Transverse colon (tissue), 4 donors: ENCODE results near the gene MYO1C. TPM values are rescaled to one million over a fixed set of nuclear protein-coding genes. Genes with fewer than 3 reads are reported as not detected.

ENCODE experiments used
- DNase-seq: peaks from one replicate; pipeline ENCODE4 v3.0.0-alpha.2; 2019
- H3K27ac ChIP-seq, 4 donors: fragments of 200-600 bp; sonication (generic); 2 replicates each; pipeline ENCODE4 v1.5.1; 2016 to 2018; ENCODE audit warnings: inconsistent platforms in 4 of 4
- H3K27me3 ChIP-seq: fragments of 200-600 bp; sonication (generic); 2 replicates; pipeline ENCODE4 v1.5.1; 2017; ENCODE audit warnings: inconsistent platforms
- H3K36me3 ChIP-seq, 4 donors: fragments of 200-600 bp; sonication (generic); 2 replicates each; pipeline ENCODE4 v1.5.1; 2017 to 2019; ENCODE audit warnings: inconsistent platforms in 4 of 4
- H3K4me1 ChIP-seq, 4 donors: fragments of 200-600 bp; sonication (generic); 2 replicates each; pipeline ENCODE4 v1.5.1; 2017 to 2020; ENCODE audit warnings: inconsistent platforms in 4 of 4
- H3K4me3 ChIP-seq, 4 donors: fragments of 200-600 bp; sonication (generic); 1 replicate in 1 of 4; 2 replicates in 3 of 4; pipeline versions ENCODE4 v1.5.1 to v1.6.1; 2017 to 2019; ENCODE audit warnings: inconsistent platforms in 4 of 4
- H3K9me3 ChIP-seq, 2 donors: fragments of 200-600 bp; sonication (generic); 2 replicates each; pipeline ENCODE4 v1.5.1; 2017 to 2019; ENCODE audit warnings: inconsistent platforms in 2 of 2
- CTCF ChIP-seq, 5 experiments: fragments of 200-600 bp in 3 of 5; fragments of 450-650 bp in 2 of 5; sonication (generic) in 3 of 5; IDR thresholded peaks; 1 replicate in 2 of 5; 2 replicates in 3 of 5; pipeline ENCODE4 v1.5.1; 2016 to 2017; ENCODE audit warnings: antibody characterized with exemption in 5 of 5, inconsistent platforms in 3 of 5, mild to moderate bottlenecking in 2 of 5, moderate library complexity in 1 of 5
- EP300 ChIP-seq: sonication (generic); formaldehyde crosslinking; IDR thresholded peaks from one replicate; pipeline ENCODE4 v1.6.1; 2017; ENCODE audit warnings: antibody characterized with exemption, low read depth
- POLR2A ChIP-seq: fragments of 450-650 bp; IDR thresholded peaks from one replicate; pipeline ENCODE4 v1.6.1; 2016; ENCODE audit warnings: antibody characterized with exemption, mild to moderate bottlenecking, moderate library complexity
- POLR2AphosphoS5 ChIP-seq, 3 donors: sonication (generic); formaldehyde crosslinking; IDR thresholded peaks; one replicate each; pipeline ENCODE4 v1.6.1; 2016; ENCODE audit warnings: antibody characterized with exemption in 3 of 3
- WGBS, 2 donors: methylation state at CpG; one replicate each; pipeline ENCODE4 v1.1.5; 2018; ENCODE audit warnings: low coverage in 1 of 2; 5-methylcytosine and 5-hydroxymethylcytosine counted together
- in situ Hi-C, 4 donors: fragments of 200-750 bp; cut with MboI; loops; one replicate each; pipeline versions ENCODE4 v1.15.0 to v1.15.1; 2017; ENCODE audit warnings: low sequenced_read_pairs in 3 of 4, low pct_ligation_motif_present in 1 of 4, low pct_unique_long_range_greater_than_20kb in 1 of 4
- intact Hi-C: fragments of 100-400 bp; cut with DNase I; formaldehyde crosslinking; loops from one replicate; pipeline ENCODE4 v1.15.1; 2023; ENCODE audit warnings: low total_unique reads
- total RNA-seq, 4 donors: library from RNA; depleted of rRNA; stranded (reverse); fragments of >200 nt; gene quantifications; one replicate each; pipeline ENCODE4 v1.1.0, GENCODE V29; 2016

MYO1C gene
- total RNA-seq, 4 donors from 2014 or later, result 163 to 456 (median 219) TPM

GRCh38 chr17:1423456-1424135, 68.9 kb downstream of the MYO1C start:
- DNase-seq, result no peak
- intact Hi-C loops (no loop called here), in situ Hi-C loops (no loop called here)
- H3K4me3 ChIP-seq, result no peak overlapping the region
- H3K4me1 ChIP-seq, result peaks cover 0 to 9% (median 0%) of the 10 kb centered on the region in 4 donors
- WGBS, 2 donors, result 75 to 78% methylated on average over 9 to 10 of the region's 10 CpGs
- no peaks in the 10 kb centered on the region for H3K9me3 ChIP-seq
- no peaks in the 10 kb centered on the region for H3K27me3 ChIP-seq
- H3K27ac ChIP-seq, result no peak overlapping the region
- TF ChIP-seq POLR2AphosphoS5 (IDR thresholded peaks at IDR 0.05) (no peak), POLR2A (no peak), CTCF (IDR thresholded peaks at IDR 0.05) (no peak), EP300 (no peak)
- peaks cover 0 to 14% (median 5%) of the 10 kb centered on the region in 4 donors for H3K36me3 ChIP-seq

GRCh38 chr17:1422885-1423284, 69.6 kb downstream of the MYO1C start:
- no peaks in the 10 kb centered on the region for H3K9me3 ChIP-seq
- H3K27ac ChIP-seq, result no peak overlapping the region
- TF ChIP-seq EP300 (no peak), CTCF (IDR thresholded peaks at IDR 0.05) (no peak), POLR2A (no peak), POLR2AphosphoS5 (IDR thresholded peaks at IDR 0.05) (no peak)
- H3K4me3 ChIP-seq, result no peak overlapping the region
- intact Hi-C loops (no loop called here), in situ Hi-C loops (no loop called here)
- WGBS, 2 donors, result 78 to 80% methylated on average over 5 to 7 of the region's 7 CpGs
- no peaks in the 10 kb centered on the region for H3K27me3 ChIP-seq
- DNase-seq, result no peak
- H3K4me1 ChIP-seq, result peaks cover 0 to 5% (median 0%) of the 10 kb centered on the region in 4 donors
- peaks cover 0 to 14% (median 5%) of the 10 kb centered on the region in 4 donors for H3K36me3 ChIP-seq

GRCh38 chr17:1421470-1421869, 71.0 kb downstream of the MYO1C start:
- intact Hi-C loops, result no loop called here
- H3K4me3 ChIP-seq, result no peak overlapping the region
- H3K9me3 ChIP-seq, result no peaks in the 10 kb centered on the region
- H3K27ac ChIP-seq, result no peak overlapping the region
- H3K4me1 ChIP-seq, result no peaks in the 10 kb centered on the region
- in situ Hi-C loops, result no loop called here
- H3K36me3 ChIP-seq, result peaks cover 0 to 14% (median 5%) of the 10 kb centered on the region in 4 donors
- no peak for DNase-seq
- TF ChIP-seq CTCF (IDR thresholded peaks at IDR 0.05) (no peak), POLR2A (no peak)
- H3K27me3 ChIP-seq, result no peaks in the 10 kb centered on the region
- 87 to 94% methylated on average over 11 of the region's 11 CpGs for WGBS, 2 donors

GRCh38 chr17:1420981-1421380, 71.5 kb downstream of the MYO1C start:
- WGBS, 2 donors, result 80 to 87% methylated on average over 2 of the region's 2 CpGs
- DNase-seq, result no peak
- Histone ChIP-seq H3K4me1 (no peaks in the 10 kb centered on the region), H3K36me3 (peaks cover 0 to 13% (median 5%) of the 10 kb centered on the region in 4 donors), H3K4me3 (no peak overlapping the region), H3K9me3 (no peaks in the 10 kb centered on the region), H3K27me3 (no peaks in the 10 kb centered on the region), H3K27ac (no peak overlapping the region)
- in situ Hi-C loops, result no loop called here
- intact Hi-C loops, result no loop called here
- TF ChIP-seq POLR2AphosphoS5 (IDR thresholded peaks at IDR 0.05) (no peak), EP300 (no peak), POLR2A (no peak), CTCF (IDR thresholded peaks at IDR 0.05) (no peak)
